Measurements from ENCODE around the gene RFXANK. TPM values are rescaled to one million over a fixed set of nuclear protein-coding genes. Genes with fewer than 3 reads are reported as not detected.

The RFXANK gene
- total RNA-seq, 6 experiments from 2014 or later: 13.8 to 21.2 (median 17.3) TPM

- Histone ChIP-seq H3K27me3 (no peaks in the 10 kb centered on the region), H3K9me3 (peaks cover 0 to 3% (median 0%) of the 10 kb centered on the region in 4 donors), H3K36me3 (no peaks in the 10 kb centered on the region), H3K4me3 (no peak overlapping the region), H3K27ac (no peak overlapping the region), H3K4me1 (peaks cover 0 to 10% (median 3%) of the 10 kb centered on the region in 4 donors)
- 90% methylated on average over 6 of the region's 19 CpGs for WGBS (ENCODE audit: insufficient coverage, low coverage, low lambda C conversion rate, missing lambda C conversion rate)
- ATAC-seq (no peak), DNase-seq (no peak)
- TF ChIP-seq CTCF (IDR thresholded peaks at IDR 0.05) (no peak), POLR2A (IDR thresholded peaks at IDR 0.05) (no peak)
- intact Hi-C loops (cut with DNase I): no loop called here
These were observed 40.2 kb downstream of the RFXANK start for GRCh38 chr19:19232261-19232721.

- Histone ChIP-seq H3K4me3 (no peak overlapping the region), H3K27ac (no peak overlapping the region), H3K9me3 (peaks cover 0 to 3% (median 0%) of the 10 kb centered on the region in 4 donors), H3K4me1 (no peaks in the 10 kb centered on the region), H3K27me3 (no peaks in the 10 kb centered on the region), H3K36me3 (no peaks in the 10 kb centered on the region)
- 78% methylated on average over 2 of the region's 2 CpGs for WGBS (ENCODE audit: insufficient coverage, low coverage, low lambda C conversion rate, missing lambda C conversion rate)
- intact Hi-C loops (cut with DNase I): no loop called here
- ATAC-seq (no peak), DNase-seq (no peak)
- TF ChIP-seq CTCF (IDR thresholded peaks at IDR 0.05): no peak
- no peak for TF ChIP-seq POLR2A (IDR thresholded peaks at IDR 0.05)
These were observed 42.3 kb downstream of the RFXANK start for GRCh38 chr19:19234220-19234816.

GRCh38 chr19:19236173-19236572, 44.1 kb downstream of the RFXANK start:
- DNase-seq (no peak), ATAC-seq (no peak)
- intact Hi-C loops (cut with DNase I): no loop called here
- Histone ChIP-seq H3K27ac (no peak overlapping the region), H3K9me3 (peaks cover 0 to 3% (median 0%) of the 10 kb centered on the region in 4 donors), H3K4me1 (no peaks in the 10 kb centered on the region), H3K4me3 (no peak overlapping the region), H3K27me3 (no peaks in the 10 kb centered on the region), H3K36me3 (no peaks in the 10 kb centered on the region)
- TF ChIP-seq CTCF (IDR thresholded peaks at IDR 0.05): no peak
- no peak for TF ChIP-seq POLR2A (IDR thresholded peaks at IDR 0.05)

- peak in 1 of 4 donors; percentile 30 for ATAC-seq
- DNase-seq: no peak
- Histone ChIP-seq H3K27me3 (no peaks in the 10 kb centered on the region), H3K4me1 (no peaks in the 10 kb centered on the region), H3K9me3 (peaks cover 0 to 3% (median 0%) of the 10 kb centered on the region in 4 donors), H3K4me3 (no peak overlapping the region), H3K36me3 (no peaks in the 10 kb centered on the region), H3K27ac (no peak overlapping the region)
- intact Hi-C loops (cut with DNase I): no loop called here
- TF ChIP-seq POLR2A (IDR thresholded peaks at IDR 0.05) (no peak), CTCF (IDR thresholded peaks at IDR 0.05) (no peak)
- 83% methylated on average over 2 of the region's 18 CpGs for WGBS (ENCODE audit: insufficient coverage, low coverage, low lambda C conversion rate, missing lambda C conversion rate)
These were observed 46.3 kb downstream of the RFXANK start for GRCh38 chr19:19238126-19238894.

Data from right lobe of liver (tissue), 6 donors.